DOHH2 (cell line): ENCODE results near the gene ACAN.
A peak's percentile ranks its signal among the peaks of the same experiment; 100 is the strongest.

Source experiments
- H3F3A ChIP-seq: fragments of 200-600 bp; sonication (generic), shearing (Covaris generic); 2 replicates; pipeline ENCODE4 v1.6.0; 2016; ENCODE audit warnings: antibody characterized with exemption, mild to moderate bottlenecking; ENCODE audit not compliant: control insufficient read depth, insufficient read depth
- H3K27ac ChIP-seq: fragments of 200-600 bp; sonication (generic); 2 replicates; pipeline ENCODE4 v1.5.1; 2014; ENCODE audit warnings: low read depth, mild to moderate bottlenecking, low read length, moderate library complexity
- H3K27me3 ChIP-seq: fragments of 200-600 bp; sonication (generic); 2 replicates; pipeline ENCODE4 v1.6.1; 2014; ENCODE audit warnings: mild to moderate bottlenecking, low read length, mixed read lengths; ENCODE audit not compliant: control insufficient read depth
- H3K36me3 ChIP-seq: fragments of 200-600 bp; sonication (generic); 2 replicates; pipeline ENCODE4 v1.6.1; 2014; ENCODE audit warnings: mild to moderate bottlenecking, low read length, moderate library complexity, mixed read lengths; ENCODE audit not compliant: control insufficient read depth
- H3K4me1 ChIP-seq: fragments of 200-600 bp; sonication (generic); 2 replicates; pipeline ENCODE4 v1.6.1; 2014; ENCODE audit warnings: mild to moderate bottlenecking, low read length, mixed read lengths; ENCODE audit not compliant: control insufficient read depth
- H3K4me2 ChIP-seq: fragments of 200-600 bp; sonication (generic); 2 replicates; pipeline ENCODE4 v1.6.0; 2014; ENCODE audit warnings: mild to moderate bottlenecking, low read length, moderate library complexity
- H3K4me3 ChIP-seq: fragments of 200-600 bp; sonication (generic); 2 replicates; pipeline ENCODE4 v1.5.1; 2014; ENCODE audit warnings: mild to moderate bottlenecking, low read length, mixed read lengths
- H3K79me2 ChIP-seq: fragments of 200-600 bp; sonication (generic); 2 replicates; pipeline ENCODE4 v1.6.1; 2014; ENCODE audit warnings: mild to moderate bottlenecking, low read length, mixed read lengths; ENCODE audit not compliant: control insufficient read depth
- H3K9me2 ChIP-seq: fragments of 200-600 bp; sonication (generic); replicated peaks from 2 replicates; pipeline ENCODE4 v1.6.1; 2014; ENCODE audit warnings: mild to moderate bottlenecking, low read length, mixed read lengths; ENCODE audit not compliant: control insufficient read depth
- H3K9me3 ChIP-seq: fragments of 200-600 bp; sonication (generic); 2 replicates; pipeline ENCODE4 v1.6.1; 2014; ENCODE audit warnings: antibody characterized with exemption, low read length, mixed read lengths; ENCODE audit not compliant: control insufficient read depth, insufficient read depth
- H4K20me1 ChIP-seq: fragments of 200-600 bp; sonication (generic); 2 replicates; pipeline ENCODE4 v1.6.0; 2014; ENCODE audit warnings: low read depth, mild to moderate bottlenecking, antibody characterized with exemption, low read length, moderate library complexity; ENCODE audit not compliant: control insufficient read depth, insufficient read depth
- CTCF ChIP-seq: fragments of 200-600 bp; sonication (generic); IDR thresholded peaks from one replicate; pipeline ENCODE4 v1.5.1; 2014; ENCODE audit warnings: antibody characterized with exemption, mild to moderate bottlenecking, low read depth, low read length; ENCODE audit not compliant: poor library complexity, severe bottlenecking
- EZH2phosphoT487 ChIP-seq: fragments of 200-600 bp; sonication (generic); IDR thresholded peaks from 2 replicates; pipeline ENCODE4 v1.6.1; 2017; ENCODE audit warnings: borderline replicate concordance, mild to moderate bottlenecking, antibody characterized with exemption, low read length, moderate library complexity, mixed read lengths

The ACAN gene

GRCh38 chr15:88833731-88834100 lies 30.5 kb downstream of the ACAN start:
- Histone ChIP-seq H3K36me3 (no peaks in the 10 kb centered on the region), H3K27me3 (no peaks in the 10 kb centered on the region), H3F3A (no peaks in the 10 kb centered on the region), H3K9me2 (no peaks in the 10 kb centered on the region), H4K20me1 (no peaks in the 10 kb centered on the region), H3K79me2 (no peaks in the 10 kb centered on the region), H3K9me3 (no peaks in the 10 kb centered on the region), H3K4me1 (no peaks in the 10 kb centered on the region), H3K4me3 (no peak overlapping the region), H3K27ac (no peak overlapping the region), H3K4me2 (no peak overlapping the region)
- no peak for TF ChIP-seq CTCF
- TF ChIP-seq EZH2phosphoT487: no peak

DNA sequence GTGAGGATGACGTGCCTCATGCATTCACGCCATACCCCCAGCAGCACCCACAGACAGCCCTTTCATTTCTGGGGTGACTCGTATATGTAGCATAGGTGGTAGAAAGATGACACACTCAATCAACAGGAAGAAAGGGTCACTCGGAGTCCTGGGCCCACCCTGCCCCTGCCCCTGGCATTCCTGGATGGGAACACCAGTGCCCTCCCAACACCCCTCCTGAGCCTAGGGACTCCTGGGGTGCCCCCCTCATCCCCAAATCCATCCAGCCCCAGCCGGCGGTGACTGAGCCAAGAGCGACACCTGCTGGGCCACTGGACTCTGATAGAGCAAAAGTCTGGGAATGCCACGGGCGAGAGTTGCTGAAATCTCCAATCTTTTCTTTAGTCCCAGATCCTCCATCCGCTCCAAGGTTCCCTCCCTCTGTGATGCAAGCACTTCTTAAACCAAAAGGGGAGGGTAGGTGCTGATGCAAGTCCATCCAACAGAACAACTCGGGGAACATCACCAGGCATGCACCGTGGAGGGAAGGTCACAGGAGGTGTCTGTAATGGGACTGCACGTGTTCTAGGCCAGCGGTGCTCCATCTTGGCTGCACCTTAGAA lies 31.1 kb downstream of the ACAN start:
- peak; percentile 90 for TF ChIP-seq CTCF
- TF ChIP-seq EZH2phosphoT487: no peak
- Histone ChIP-seq H3K27ac (no peak overlapping the region), H3F3A (no peaks in the 10 kb centered on the region), H3K4me1 (no peaks in the 10 kb centered on the region), H3K9me3 (no peaks in the 10 kb centered on the region), H3K4me3 (no peak overlapping the region), H3K79me2 (no peaks in the 10 kb centered on the region), H4K20me1 (no peaks in the 10 kb centered on the region), H3K27me3 (no peaks in the 10 kb centered on the region), H3K4me2 (no peak overlapping the region), H3K36me3 (no peaks in the 10 kb centered on the region), H3K9me2 (no peaks in the 10 kb centered on the region)

GRCh38 chr15:88835119-88835518 lies 31.9 kb downstream of the ACAN start:
- Histone ChIP-seq H3K36me3 (no peaks in the 10 kb centered on the region), H3F3A (no peaks in the 10 kb centered on the region), H3K79me2 (no peaks in the 10 kb centered on the region), H3K4me1 (no peaks in the 10 kb centered on the region), H3K27ac (no peak overlapping the region), H3K27me3 (no peaks in the 10 kb centered on the region), H4K20me1 (no peaks in the 10 kb centered on the region), H3K9me2 (no peaks in the 10 kb centered on the region), H3K9me3 (no peaks in the 10 kb centered on the region), H3K4me2 (no peak overlapping the region), H3K4me3 (no peak overlapping the region)
- TF ChIP-seq CTCF (no peak), EZH2phosphoT487 (no peak)
